ENCODE results near the gene LHFPL4.
"Not testable (repeated sequence)": the region's sequence is repeated elsewhere in the genome, so short reads cannot be mapped to it uniquely, and the experiment has no call there.

LHFPL4 gene

DNA sequence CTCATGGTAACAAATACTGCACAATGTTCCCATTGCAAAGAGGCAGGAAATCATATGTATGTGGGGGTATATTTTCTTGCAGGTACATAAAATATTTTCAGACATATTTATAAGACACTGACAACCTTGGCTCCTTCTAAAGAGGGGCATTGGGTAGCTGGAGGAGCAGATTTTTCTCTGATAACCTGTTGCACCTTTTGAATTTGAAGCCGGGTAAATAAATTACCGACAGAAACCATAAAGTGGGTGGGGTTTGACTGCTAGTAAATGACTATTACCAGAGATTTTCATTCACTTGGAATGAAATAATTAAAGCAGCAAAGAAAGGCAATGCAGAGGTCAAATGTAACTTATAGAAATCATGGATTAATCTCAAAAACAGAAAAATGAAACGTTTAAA lies 19.2 kb downstream of the LHFPL4 start:
- DNase-seq = no peak

DNA sequence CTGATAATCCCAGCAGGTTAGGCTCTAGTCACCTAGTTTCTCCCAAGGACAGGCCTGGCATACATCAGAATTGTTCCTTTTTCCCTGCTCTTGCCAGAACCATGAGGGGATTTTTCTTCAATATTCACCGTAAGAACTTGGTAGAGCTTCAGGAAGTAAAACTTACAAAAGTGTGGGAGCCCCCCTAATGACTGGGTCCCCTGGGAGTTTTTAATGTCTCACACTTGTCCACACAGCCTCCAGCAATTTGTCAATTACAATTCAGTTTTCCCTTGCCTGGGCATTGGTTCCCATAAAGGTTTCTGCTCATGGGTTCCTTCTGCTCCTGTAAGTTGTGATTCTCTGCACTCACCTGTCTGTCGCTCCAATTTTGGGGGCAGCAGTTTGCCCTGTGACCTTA lies 28.5 kb downstream of the LHFPL4 start:
- no peak for DNase-seq

DNA sequence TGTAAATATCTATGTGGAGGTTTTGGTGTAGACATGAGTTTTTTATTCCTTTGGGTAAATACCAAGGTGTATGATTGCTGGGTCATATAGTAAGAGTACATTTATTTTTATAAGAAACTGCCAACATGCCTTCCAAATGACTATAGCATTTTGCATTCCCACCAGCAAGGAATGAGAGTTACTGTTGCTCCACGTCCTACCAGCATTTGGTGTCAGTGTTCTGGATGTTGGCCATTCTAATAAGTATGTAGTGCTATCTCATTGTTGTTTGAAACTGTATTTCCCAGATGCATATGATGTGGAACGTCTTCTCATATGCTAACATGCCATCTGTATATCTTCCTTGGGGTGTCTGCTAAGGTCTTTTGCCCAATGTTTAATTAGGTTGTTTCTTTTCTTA lies 38.7 kb downstream of the LHFPL4 start:
- DNase-seq = no peak

DNA sequence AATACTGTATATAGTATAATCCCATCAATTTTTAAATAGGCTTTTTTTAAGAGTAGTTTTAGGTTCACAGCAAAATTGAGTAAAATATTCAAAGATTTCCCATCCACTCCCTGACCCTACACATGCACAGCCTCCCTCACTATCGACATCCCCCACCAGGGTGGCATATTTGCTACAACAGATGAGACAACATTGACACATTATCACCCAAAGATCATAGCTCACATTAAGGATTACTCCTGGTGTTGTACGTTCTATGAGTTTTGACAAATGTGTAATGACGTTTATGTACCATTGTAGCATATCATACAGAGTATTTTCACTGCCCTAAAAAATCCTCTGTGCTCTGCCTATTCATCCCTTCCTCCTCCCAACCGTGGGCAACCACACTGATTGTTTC lies 39.3 kb downstream of the LHFPL4 start:
- DNase-seq = no peak

DNA sequence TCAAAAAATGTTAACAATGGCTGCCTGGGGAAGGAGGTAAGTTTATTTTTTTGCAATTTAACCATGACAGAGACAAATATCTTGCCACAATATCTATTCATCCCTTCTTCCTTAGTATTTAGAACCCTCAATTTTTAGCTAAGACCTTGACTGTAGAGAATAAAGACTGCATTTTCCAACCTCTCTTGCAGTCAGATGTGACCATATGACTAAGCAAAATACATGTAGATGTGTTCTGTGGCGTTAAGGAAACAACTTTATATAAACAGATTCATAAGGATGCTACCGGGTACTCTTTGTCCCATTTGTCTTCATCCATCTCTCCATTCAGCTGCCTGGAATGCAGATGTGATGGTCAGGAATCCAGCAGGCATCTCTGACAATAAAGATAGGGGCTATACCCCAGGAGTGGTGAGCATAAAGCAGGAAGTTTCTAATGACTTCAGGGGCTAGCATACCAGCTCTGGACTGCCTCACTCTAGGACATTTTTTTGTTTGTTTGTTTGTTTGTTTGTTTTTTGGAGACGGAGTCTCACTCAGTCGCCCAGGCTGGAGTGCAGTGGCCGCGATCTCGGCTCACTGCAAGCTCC lies 41.1 kb downstream of the LHFPL4 start:
- DNase-seq = no peak

DNA sequence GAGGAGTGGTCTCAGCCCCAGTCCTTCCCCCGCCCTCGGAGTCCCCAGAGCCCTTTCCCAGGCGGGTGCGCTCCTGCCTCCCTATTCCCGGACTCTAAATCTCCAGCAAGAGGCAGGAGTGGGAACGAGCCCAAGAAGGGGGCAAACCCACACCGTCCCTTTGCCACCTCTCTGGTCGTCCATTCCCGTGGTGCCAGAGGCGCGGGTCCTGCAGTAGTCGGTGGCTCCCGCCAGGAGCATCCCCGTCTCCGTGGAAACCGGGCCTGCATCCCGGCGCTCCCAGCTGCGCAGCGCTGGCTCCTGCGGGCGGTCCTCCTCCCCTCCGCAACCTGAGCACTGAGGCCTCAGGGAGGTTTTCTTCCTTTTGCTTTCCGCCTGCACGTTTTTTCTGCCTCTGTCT lies 44.8 kb downstream of the LHFPL4 start:
- no peak for DNase-seq

DNA sequence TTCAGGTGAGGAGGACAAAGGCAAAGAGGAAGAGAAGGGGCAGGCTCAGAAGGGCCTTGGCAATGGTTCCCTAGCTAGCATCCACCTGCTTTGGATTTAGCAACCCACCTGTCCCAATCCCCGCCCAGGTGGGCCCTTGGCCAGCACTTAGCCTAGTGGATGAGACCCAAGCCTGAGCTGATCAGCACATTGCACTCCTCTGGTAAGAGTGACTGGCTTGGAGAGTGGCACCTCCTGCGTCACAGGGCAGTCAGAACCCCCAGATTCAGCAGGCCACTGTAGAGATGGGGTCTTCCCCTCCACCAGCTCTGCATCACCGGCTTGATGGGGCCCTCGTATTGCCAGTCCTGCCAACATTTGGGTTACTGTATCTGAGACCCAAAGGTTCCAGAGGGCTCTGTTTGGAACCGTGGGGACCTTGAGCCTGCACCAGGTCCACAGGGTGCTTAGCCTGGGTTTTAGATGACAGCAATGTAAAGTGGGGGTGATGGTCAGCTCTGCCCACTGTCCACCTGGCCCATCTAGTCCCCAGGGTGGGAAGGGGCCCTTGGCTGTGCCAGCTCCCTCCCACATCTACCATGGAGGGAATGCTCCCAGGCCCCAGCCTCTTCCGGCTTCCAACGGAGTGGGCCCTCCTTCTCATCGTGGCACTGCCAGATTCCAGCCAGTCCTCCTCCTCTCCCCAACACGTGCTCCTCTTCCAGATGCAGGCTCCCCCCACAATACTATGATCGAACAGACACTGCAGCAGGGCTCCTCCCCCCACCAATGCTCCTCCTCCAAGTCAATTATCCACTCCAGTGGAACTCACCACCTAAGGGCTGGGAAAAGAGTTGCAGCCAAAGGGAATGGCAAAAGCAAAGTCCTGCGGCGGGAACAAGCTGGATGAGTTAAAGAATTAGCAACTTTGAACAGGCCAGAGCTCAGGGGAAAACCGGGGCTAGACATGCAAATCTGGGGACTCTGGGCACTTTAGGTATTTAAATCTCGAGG lies 45.7 kb downstream of the LHFPL4 start:
- no peak for DNase-seq

DNA sequence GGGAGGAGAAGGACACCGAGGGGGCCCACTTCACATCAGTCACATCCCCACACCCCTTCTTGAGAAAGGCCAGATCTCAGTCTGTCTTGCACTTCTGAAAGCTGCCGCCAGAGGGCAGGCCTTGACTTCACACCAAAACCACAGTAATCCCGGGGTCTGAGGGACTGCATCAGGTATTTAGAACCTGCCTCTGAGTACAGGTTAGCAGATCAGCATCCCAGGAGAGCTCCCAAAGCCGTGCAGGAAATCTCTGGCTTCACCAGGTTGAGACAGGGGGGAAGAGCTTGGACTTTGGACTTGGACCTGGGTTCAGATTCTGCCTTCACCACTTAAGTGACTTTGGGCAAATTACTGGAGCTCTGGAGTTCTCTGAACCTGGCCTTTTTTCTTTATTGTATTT lies 50.3 kb downstream of the LHFPL4 start:
- peak; percentile 82 for DNase-seq

DNA sequence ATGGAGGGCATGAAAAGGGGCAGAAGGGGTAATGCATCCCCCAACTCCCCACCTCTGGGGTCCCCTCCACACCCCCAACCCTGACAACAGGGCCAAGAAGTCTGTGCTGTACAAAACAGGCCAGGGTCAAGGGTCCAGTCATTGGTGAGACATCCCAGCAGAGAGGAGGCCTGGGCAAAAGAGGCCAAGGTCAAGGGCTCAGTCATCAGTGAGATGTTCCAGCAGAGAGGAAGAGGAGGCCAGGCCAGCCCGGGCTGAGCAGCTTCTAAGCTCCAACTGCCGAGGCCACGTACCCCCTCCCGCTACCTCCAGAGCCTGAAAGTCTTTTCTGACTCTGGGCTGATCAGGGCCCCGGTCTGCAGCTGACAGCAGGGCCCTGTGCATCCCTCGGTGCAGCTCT lies 52.4 kb downstream of the LHFPL4 start:
- no peak for DNase-seq

DNA sequence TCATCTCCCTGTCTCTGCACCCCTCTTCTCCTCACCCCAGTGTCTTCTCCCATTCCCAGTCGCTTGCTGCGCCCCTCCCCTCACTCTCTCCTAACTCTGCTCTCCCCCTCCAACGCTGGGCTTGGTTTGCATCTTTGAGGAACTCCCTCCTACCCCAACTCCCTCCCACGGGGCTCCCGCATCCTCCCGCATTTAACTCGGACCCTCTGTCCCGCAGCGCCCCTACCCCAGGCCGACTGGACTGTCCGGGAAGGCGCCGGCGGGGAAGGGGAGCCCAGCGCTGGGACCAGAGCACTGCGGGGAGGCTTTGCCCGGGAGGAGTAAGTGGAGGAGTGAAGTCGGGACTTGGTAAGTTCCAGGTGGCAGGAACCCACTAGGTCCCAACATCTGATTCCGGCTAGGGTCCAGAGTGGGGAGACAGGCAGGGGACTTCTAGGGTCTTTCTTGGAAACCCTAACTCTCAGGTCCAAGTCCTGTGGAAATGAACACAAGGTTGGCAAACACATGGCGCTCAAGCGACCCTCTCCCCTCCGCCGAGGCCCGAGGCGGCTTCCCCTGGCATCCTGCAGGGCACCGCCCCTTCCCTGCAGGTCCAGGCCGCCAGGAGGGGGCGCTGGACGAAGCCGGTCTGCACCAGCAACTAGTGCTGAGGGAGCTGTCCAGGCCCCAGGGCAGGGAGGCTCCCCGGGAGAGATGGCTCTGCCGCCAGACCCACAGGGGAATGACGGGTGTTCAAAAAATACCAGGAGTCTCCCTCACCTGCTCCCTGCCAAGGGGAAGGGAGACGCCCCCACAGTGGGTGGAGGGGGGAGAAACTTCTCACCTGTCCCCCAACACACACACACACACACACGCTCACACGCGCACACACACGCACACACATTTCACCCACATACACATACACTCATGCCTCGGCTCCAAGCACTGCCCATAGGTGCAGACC lies 53.2 kb downstream of the LHFPL4 start:
- peak; percentile 85 for DNase-seq

DNA sequence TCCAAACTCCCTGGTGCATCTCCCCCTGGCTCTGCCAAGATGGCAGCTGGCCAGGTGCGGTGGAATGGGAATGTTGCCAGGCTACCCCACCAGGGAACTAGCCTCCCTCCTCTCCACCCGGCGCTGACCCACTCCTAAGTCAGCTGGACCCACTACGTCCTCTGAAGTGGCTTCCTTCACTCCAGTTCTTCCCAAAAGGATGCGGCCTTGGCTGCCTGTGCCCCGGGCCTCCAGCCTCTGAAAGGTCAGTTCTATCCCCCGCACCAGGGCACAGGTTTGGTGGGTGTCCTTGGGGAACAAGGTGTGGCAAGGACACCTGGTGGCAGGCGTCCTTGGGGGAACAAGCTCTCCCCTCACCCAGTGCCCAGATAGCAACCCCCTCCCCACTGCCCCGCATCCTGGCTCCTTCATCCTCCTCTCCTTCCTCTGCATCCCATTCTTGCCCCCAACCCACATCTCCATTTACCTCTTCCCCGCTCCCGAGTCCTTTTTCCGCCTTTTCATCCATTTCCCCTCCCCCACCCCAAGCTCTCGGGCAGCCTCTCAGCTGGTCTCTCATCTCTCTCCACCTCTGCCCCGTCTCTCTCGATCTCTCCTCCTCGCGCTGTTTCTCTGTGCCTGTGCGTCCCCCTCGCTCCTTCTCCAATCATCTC lies 54.0 kb downstream of the LHFPL4 start:
- no peak for DNase-seq

DNA sequence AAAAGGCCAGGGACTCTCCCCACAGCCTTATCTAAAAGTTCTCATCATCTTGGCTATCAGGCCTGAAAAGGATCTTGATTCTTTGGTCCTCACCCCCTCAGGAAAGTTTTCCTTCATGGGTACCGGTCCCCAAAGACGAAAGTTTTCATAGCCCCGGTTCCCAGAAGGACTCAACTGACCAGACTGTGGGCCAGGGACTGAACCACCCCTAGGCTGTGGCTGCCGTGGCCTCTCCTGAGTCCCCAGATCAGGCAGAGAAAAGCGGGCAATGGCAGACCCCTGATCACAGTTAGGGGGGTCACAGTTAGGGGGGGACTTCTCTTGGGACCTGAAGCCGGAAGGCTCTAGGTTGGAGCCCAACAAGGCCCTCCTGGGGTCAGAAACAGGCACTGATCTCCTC lies 54.8 kb downstream of the LHFPL4 start:
- DNase-seq = no peak

DNA sequence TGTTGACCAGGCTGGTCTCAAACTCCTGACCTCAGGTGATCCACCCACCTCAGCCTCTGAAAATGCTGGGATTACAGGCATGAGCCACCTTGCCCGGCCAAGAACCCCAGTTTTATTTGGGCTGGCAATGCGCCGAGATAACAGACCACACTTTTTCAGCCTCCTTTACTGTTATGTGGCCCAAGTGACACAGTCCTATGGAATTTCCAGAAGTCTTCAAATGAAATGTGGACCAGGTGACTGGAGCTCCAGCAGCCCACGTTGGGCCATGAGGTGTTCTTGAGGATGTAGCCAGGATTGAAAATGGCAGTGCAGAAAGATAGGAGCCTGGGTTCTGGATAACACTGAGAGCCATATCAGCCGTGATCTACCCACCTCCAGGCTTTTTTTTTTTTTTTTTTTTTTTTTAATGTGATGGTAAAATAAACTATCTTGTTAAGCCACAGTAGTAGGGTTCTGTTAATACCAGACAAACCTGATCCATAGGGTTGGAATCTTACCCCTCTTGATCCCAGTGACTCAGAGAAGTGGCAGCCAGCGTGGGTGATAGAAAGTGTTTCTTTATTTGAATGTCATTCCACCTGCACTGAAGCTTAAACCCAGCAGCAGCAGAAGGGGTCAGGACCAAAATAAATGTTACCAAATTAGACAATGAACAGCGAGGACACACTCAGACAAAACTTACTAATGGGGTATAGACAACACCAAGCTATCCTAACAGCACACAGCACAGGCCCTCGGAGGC lies 55.6 kb downstream of the LHFPL4 start:
- DNase-seq = no peak

DNA sequence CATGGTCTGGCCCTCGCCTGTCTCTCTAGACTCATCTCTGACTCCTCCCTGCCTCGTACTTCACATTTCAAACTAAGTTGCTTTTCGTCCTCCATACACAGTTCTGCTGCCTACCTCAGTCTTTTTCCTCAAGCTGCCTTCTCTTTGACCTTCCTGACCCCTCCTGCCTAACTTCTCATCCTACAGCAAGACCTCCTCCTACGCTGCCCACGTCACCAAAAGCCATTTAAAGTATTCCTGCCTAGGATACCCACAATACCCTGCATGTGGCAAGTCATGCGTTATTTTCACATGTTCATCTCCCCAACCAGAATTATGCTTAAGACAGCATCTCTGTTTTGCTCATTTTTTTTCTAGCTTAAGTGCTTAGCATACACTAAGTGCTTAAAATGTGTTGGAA lies 56.7 kb downstream of the LHFPL4 start:
- no peak for DNase-seq

DNA sequence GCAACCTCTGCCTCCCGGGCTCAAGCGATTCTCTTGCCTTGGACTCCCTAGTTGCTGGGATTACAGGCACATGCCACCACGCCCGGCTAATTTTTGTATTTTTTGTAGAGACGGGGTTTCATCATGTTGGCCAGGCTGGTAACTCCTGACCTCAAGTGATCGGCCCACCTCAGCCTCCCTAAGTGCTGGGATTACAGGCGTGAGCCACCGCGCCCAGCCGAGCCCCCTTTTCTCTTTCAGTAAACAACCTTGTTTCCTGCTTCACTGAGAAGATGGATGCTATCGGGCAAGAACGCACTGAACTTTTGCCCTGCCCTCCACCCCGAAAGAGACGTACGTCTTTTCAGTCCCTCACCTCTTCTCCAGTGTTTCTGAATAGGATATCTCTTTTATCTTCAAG lies 59.6 kb downstream of the LHFPL4 start:
- DNase-seq = not testable (repeated sequence)

DNA sequence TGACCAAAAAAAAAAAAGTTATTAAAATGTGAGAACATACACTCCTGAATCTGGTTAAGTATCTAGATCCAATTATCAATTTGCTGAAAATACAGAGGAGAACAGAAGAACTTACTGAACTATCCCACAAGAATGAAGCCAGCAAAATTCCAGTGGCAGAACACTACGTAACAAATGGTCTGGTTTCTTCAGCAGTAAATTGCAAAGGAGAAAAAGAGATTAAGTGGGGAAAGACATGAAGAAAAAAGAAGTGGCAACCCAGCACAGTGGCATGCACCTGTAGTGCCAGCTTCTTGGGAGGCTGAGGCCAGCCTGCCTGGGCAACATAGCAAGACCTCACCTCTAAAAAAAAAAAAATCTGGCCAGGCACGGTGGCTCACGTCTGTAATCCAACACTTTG lies 62.1 kb downstream of the LHFPL4 start:
- no peak for DNase-seq

DNA sequence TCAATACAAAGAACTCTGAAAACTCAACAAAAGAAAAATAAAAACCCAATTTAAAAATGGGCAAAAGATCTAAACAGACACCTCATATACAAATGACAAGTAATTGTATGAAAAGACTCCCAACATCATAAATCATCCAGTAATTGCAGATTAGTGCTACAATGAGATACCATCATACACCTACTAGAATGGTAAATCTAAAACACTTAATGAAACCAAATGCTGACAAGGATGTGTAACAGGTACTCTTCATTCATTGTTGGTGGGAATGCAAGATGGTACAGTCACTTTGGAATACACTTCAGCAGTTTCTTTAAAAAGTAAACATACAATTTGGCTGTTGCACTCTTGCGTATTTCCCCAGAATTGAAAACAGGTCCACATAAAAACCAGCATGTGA lies 68.4 kb downstream of the LHFPL4 start:
- DNase-seq = no peak

DNA sequence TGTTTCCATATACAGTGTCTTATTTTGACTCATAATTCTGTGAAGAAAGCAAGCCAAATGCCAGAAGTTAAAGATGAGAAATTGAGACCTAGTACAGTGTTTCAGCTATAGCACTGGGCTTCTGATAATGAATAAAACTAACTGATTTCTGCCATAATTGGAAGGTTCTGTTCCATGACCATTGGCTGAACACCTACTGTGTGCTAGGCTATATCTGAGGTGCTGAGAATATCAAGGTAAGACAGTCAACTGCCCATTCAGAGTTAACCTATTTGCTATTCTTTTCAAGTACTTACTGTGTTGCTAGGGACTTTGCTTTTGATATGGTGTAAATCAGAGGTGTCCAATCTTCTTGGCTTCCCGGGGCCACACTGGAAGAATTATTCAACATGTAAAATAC lies 73.4 kb downstream of the LHFPL4 start:
- no peak for DNase-seq

DNA sequence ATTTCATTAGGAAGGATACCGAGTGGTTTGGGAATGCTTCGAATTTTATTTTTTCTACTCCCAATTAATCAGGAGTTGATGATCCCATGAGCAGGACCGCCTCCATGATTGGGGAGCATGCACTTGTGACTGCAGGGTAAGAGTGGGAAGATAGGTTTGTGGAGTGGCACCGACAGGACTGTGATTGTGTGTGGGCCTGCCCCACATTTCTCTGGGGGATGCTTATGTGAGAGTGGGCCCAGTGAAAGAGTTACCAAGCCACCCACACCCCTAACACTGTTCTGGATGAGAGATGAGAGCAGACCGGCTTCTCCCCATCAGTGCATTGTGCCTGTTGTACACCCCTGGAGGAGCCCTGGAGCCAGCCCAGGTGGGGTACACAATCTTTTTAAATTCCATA lies 76.7 kb downstream of the LHFPL4 start:
- no peak for DNase-seq

DNA sequence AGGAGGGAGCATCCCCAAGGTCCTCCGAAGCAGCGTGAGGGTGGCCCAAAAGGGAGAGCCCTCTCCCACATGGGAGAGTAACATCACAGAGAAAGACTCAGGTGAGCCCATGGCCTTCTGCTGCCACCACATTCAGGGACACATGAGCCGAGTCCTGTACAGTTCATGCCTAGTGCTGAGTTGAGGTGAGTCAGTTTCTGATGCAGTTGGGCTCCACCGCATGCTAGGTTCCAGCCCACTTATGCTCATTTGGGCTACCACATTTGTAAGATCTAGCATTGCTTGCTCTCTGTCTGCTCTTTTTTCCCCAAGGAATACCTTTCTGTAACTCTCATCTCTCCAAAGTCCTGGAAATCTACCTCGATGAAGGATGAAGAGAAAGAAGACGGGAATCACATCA lies 79.1 kb downstream of the LHFPL4 start:
- no peak for DNase-seq

DNA sequence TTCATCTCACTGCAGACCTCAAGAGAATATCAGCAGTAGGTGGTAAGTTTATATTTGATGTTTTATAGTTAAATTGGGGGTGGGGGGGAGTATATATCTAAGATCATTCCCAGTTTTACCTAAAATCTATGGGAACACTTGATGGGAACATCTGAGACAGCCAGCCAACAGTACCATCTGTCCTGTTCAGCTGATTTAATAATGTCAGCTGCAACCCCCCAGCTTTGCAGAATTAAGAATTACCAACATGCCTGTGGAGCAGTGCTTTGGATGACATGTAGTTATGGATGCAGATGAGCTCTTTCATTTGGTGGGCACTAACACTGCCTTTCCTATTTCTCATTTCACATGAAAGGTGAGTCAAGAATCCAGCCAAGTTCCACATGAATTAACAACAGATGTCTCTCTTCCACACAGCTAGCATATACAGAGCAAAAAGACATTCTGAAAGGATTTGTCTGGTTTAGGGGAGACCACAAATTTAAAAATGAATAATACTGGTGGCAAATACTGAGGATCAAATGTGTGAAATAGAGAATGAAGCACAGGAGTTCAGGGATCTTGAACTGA lies 80.0 kb downstream of the LHFPL4 start:
- no peak for DNase-seq

DNA sequence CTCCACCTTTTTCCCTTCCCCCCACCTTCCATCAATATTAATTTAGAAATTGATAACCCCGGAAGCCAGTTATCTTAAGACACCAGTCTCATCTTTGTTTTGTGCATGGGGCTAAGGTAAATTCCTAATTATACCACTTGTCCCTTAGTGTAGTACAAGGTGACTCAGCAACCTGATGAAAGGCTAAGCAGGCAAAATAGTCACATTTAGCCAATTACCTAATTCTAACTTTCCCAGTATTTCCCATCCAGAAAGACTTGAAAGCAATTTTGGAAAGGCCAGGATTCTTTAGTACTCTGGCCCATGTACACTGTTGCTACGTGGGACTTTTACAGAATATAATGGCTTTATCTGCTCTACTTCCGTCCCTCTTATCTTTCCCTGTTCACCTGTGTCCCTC lies 83.6 kb downstream of the LHFPL4 start:
- DNase-seq = no peak
